ENCODE measurements around the gene GPR153. TPM values are rescaled to one million over a fixed set of nuclear protein-coding genes. Genes with fewer than 3 reads are reported as not detected.
A peak's percentile ranks its signal among the peaks of the same experiment; 100 is the strongest.
"Not testable (repeated sequence)": the region's sequence is repeated elsewhere in the genome, so short reads cannot be mapped to it uniquely, and the experiment has no call there.

The GPR153 gene
- total and polyA plus RNA-seq, 12 donors = 1.8 to 8.5 (median 3.6) TPM

DNA sequence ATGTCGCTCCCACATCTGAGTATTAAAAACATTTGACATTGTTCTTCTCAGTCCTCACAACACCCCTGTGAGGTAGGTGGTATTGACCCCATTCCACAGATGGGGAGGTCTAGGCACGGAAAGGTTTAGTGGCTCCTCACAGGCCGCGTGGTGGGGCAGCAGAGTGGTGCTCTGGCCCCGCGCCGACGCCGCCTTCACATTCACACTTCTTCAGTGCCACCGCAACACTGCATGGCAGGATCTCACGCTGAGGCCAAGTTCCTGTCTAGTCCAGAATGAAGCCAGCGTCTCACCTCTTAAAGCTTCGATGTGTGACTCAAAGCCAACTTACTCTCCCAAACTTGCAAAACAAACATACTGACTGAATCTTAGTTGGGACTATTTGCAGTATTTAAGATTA, 37.3 kb downstream of the GPR153 start:
- ATAC-seq = peak; percentile 23 to 84 (median 62)

DNA sequence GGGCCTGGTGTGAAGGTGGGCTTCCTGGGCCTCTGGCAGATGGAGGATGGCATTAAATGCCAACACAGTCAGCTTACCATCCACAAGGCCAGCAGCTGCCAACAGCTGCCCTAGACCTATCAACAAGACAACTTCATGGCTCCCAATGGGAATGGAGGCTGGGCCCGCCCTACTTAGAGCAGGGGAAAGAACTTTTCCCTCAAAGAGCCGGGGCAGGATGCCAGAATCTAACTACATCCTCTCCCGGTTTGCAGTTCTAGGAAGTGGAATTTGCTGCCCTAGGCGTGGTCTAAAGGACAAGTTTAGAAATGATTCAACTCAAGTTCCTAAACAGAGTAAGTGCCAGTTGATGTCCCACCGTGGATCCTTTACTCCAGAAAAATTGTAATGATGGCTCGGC, 38.3 kb downstream of the GPR153 start:
- no peaks in the 10 kb centered on the region for H3K9me3 ChIP-seq
- DNase-seq (peak; percentile 62 to 91), ATAC-seq (peak; percentile 65 to 89 (median 84))
- WGBS, 2 donors = 14 to 39% methylated on average over 6 of the region's 6 CpGs
- H3K27ac ChIP-seq = peak overlapping the region; percentile 21 to 85 (median 72)
- H3K36me3 ChIP-seq = peaks cover 0 to 89% (median 32%) of the 10 kb centered on the region in 9 donors
- H3K4me3 ChIP-seq = no peak overlapping the region
- intact Hi-C loops (cut with DNase I) = loop anchor here in 1 of 10 donors (2.0 kb wide), 1 partner anchor 14 kb away; no protein-coding TSS in a partner anchor
- no peaks in the 10 kb centered on the region for H3K27me3 ChIP-seq
- H3K4me1 ChIP-seq = peaks cover 16 to 61% (median 36%) of the 10 kb centered on the region in 9 donors
- TF ChIP-seq, protein P1, sequence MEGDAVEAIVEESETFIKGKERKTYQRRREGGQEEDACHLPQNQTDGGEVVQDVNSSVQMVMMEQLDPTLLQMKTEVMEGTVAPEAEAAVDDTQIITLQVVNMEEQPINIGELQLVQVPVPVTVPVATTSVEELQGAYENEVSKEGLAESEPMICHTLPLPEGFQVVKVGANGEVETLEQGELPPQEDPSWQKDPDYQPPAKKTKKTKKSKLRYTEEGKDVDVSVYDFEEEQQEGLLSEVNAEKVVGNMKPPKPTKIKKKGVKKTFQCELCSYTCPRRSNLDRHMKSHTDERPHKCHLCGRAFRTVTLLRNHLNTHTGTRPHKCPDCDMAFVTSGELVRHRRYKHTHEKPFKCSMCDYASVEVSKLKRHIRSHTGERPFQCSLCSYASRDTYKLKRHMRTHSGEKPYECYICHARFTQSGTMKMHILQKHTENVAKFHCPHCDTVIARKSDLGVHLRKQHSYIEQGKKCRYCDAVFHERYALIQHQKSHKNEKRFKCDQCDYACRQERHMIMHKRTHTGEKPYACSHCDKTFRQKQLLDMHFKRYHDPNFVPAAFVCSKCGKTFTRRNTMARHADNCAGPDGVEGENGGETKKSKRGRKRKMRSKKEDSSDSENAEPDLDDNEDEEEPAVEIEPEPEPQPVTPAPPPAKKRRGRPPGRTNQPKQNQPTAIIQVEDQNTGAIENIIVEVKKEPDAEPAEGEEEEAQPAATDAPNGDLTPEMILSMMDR (IDR thresholded peaks at IDR 0.05) = no peak

More for the DNA sequence above, 37.3 kb downstream of the GPR153 start:
- WGBS, 2 donors = 61 to 81% methylated on average over 13 of the region's 13 CpGs
- H3K9me3 ChIP-seq = no peaks in the 10 kb centered on the region
- no peak overlapping the region for H3K4me3 ChIP-seq
- H3K4me1 ChIP-seq = peaks cover 16 to 57% (median 36%) of the 10 kb centered on the region in 9 donors
- DNase-seq = peak; percentile 49 to 67
- TF ChIP-seq, protein P1 (IDR thresholded peaks at IDR 0.05) = no peak
- intact Hi-C loops (cut with DNase I) = loop anchor here in 1 of 10 donors (2.0 kb wide), 1 partner anchor 15 kb away; no protein-coding TSS in a partner anchor
- H3K27ac ChIP-seq = peak overlapping the region in 9 of 10 donors; percentile 30 to 85 (median 66)
- no peaks in the 10 kb centered on the region for H3K27me3 ChIP-seq
- H3K36me3 ChIP-seq = peaks cover 0 to 89% (median 41%) of the 10 kb centered on the region in 9 donors

DNA sequence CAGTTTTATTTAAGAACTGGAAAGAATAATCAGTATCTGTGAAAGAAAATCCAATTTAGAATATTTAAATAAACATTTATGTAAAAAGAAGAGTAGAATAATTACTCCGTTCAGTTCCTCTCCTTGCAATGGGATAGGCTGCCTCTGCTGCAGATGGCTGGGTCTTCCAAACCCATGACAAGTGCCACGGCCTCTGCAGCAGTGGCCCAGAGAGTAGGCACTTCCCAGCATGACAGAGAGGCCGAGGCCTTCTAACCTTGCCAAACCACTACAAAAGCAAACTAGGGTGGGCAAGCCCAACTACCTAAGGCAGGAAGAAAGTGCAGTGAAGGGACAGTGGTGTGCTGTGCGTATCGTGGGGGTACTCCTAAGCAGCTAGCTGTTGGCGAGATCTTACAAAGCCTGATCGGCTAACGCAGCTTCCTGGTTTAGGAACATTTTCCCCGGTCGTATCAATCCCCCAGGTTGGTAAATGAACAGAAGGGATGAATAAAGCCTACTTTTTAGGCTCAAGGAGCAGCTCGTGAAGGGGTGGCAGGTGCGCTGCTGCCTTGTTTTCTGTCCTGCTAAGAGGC, 39.6 kb downstream of the GPR153 start:
- TF ChIP-seq, protein P1 (IDR thresholded peaks at IDR 0.05) = no peak
- no peak for ATAC-seq
- Histone ChIP-seq H3K36me3 (peaks cover 0 to 84% (median 24%) of the 10 kb centered on the region in 9 donors), H3K4me3 (no peak overlapping the region), H3K9me3 (no peaks in the 10 kb centered on the region), H3K27me3 (no peaks in the 10 kb centered on the region), H3K27ac (peak overlapping the region in 5 of 10 donors; percentile 13 to 85 (median 78)), H3K4me1 (peaks cover 16 to 61% (median 36%) of the 10 kb centered on the region in 9 donors)
- intact Hi-C loops (cut with DNase I) = no loop called here
- no peak for DNase-seq
- WGBS, 2 donors = 90 to 93% methylated on average over 12 of the region's 12 CpGs

DNA sequence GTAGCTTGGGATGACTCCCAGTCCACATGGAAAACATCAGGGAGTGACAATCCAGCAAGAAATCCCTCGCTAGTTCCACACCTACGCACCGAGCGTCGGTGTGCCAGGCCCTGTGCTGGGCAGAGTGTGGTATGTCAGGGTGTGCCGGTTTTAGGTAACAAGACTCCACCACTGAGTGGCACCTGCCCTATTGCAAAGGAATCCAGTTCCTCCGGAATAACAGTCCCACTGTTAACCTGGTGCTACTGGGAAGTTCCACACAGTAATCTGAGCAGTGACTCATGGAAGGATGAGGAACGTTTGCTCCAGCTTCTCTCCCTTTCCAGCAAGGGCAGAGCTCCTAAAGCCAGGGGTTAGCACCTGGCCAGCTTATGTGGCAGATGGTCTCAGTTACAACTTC, 40.7 kb downstream of the GPR153 start:
- ATAC-seq (no peak), DNase-seq (no peak)
- TF ChIP-seq, protein P1 (IDR thresholded peaks at IDR 0.05) = no peak
- no peaks in the 10 kb centered on the region for H3K9me3 ChIP-seq
- H3K27me3 ChIP-seq = no peaks in the 10 kb centered on the region
- H3K36me3 ChIP-seq = peaks cover 0 to 84% (median 16%) of the 10 kb centered on the region in 9 donors
- intact Hi-C loops (cut with DNase I) = no loop called here
- H3K4me3 ChIP-seq = no peak overlapping the region
- 80 to 87% methylated on average over 8 of the region's 8 CpGs for WGBS, 2 donors
- peaks cover 16 to 55% (median 30%) of the 10 kb centered on the region in 9 donors for H3K4me1 ChIP-seq
- no peak overlapping the region for H3K27ac ChIP-seq

DNA sequence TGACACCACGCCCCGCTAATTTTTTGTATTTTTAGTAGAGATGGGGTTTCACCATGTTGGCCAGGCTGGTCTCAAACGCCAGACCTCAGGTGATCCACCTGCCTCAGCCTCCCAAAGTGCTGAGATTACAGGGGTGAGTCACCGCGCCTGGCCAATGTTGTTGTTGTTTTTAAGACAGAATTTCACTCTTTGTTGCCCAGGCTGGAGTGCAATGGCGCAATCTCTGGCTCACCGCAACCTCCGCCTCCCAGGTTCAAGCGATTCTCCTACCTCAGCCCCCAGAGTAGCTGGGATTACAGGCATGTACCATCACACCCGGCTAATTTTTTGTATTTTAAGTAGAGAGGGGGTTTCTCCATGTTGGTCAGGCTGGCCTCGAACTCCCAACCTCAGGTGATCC, 41.3 kb downstream of the GPR153 start:
- Histone ChIP-seq H3K36me3 (peaks cover 0 to 84% (median 15%) of the 10 kb centered on the region in 9 donors), H3K4me1 (peaks cover 16 to 49% (median 30%) of the 10 kb centered on the region in 9 donors), H3K27ac (peak overlapping the region in 2 of 10 donors; percentile 44 to 49)
- DNase-seq; H3K4me3 ChIP-seq; ATAC-seq; H3K27me3 ChIP-seq; H3K9me3 ChIP-seq; intact Hi-C loops (cut with DNase I): not testable (repeated sequence)
- 83 to 91% methylated on average over 11 of the region's 11 CpGs for WGBS, 2 donors
